NCI-H446 (cell line): ENCODE data around the gene ARL15.
A peak's percentile ranks its signal among the peaks of the same experiment; 100 is the strongest.

Experiments used
- DNase-seq, 2 experiments: peaks; one replicate each; lab custom pipeline; 2025; lab: John Stamatoyannopoulos, UW

Gene ARL15

GRCh38 chr5:54315736-54316528 is 5.6 kb upstream of the ARL15 start:
- DNase-seq, result no peak

GRCh38 chr5:54313311-54314270 is 3.2 kb upstream of the ARL15 start:
- DNase-seq, result no peak

GRCh38 chr5:54312499-54312898 is 2.1 kb upstream of the ARL15 start:
- no peak for DNase-seq

- no peak for DNase-seq
Measured at GRCh38 chr5:54311176-54311677, 854 bp upstream of the ARL15 start.

- no peak for DNase-seq
Measured at GRCh38 chr5:54309691-54310432, 511 bp downstream of the ARL15 start.

- peak; percentile 4 to 10 for DNase-seq
Measured at GRCh38 chr5:54309276-54309675, 1.1 kb downstream of the ARL15 start.

GRCh38 chr5:54307583-54307982 is 2.8 kb downstream of the ARL15 start:
- no peak for DNase-seq

GRCh38 chr5:54306893-54307292 is 3.5 kb downstream of the ARL15 start:
- no peak for DNase-seq

- DNase-seq, result no peak
Measured at GRCh38 chr5:54305737-54306136, 4.6 kb downstream of the ARL15 start.

GRCh38 chr5:54304040-54304439 is 6.3 kb downstream of the ARL15 start:
- no peak for DNase-seq

- no peak for DNase-seq
Measured at GRCh38 chr5:54302267-54302687, 8.1 kb downstream of the ARL15 start.

- DNase-seq, result no peak
Measured at GRCh38 chr5:54301849-54302248, 8.5 kb downstream of the ARL15 start.

- DNase-seq, result no peak
Measured at GRCh38 chr5:54301220-54301619, 9.2 kb downstream of the ARL15 start.

- DNase-seq, result no peak
Measured at GRCh38 chr5:54298947-54299346, 11.4 kb downstream of the ARL15 start.

GRCh38 chr5:54296386-54296785 is 14.0 kb downstream of the ARL15 start:
- peak in 1 of 2 experiments; percentile 8 for DNase-seq

GRCh38 chr5:54295651-54296276 is 14.6 kb downstream of the ARL15 start:
- DNase-seq, result no peak

- no peak for DNase-seq
Measured at GRCh38 chr5:54294097-54294667, 16.2 kb downstream of the ARL15 start.

GRCh38 chr5:54292866-54293265 is 17.5 kb downstream of the ARL15 start:
- DNase-seq, result no peak

GRCh38 chr5:54291498-54291897 is 18.9 kb downstream of the ARL15 start:
- no peak for DNase-seq

GRCh38 chr5:54289769-54290168 is 20.6 kb downstream of the ARL15 start:
- no peak for DNase-seq

- no peak for DNase-seq
Measured at GRCh38 chr5:54288568-54289217, 21.7 kb downstream of the ARL15 start.
